HG02840 (cell line): Measurements from ENCODE around the gene RFPL3.
"Not testable (repeated sequence)": the region's sequence is repeated elsewhere in the genome, so short reads cannot be mapped to it uniquely, and the experiment has no call there.

Experiments
- ATAC-seq: cut with Tn5 transposase; IDR thresholded peaks from one replicate; pipeline ENCODE4 v1.9.1; 2021; ENCODE audit warnings: mild to moderate bottlenecking, moderate library complexity, moderate number of reproducible peaks; ENCODE audit not compliant: unreplicated experiment, low FRiP score

Gene RFPL3

DNA sequence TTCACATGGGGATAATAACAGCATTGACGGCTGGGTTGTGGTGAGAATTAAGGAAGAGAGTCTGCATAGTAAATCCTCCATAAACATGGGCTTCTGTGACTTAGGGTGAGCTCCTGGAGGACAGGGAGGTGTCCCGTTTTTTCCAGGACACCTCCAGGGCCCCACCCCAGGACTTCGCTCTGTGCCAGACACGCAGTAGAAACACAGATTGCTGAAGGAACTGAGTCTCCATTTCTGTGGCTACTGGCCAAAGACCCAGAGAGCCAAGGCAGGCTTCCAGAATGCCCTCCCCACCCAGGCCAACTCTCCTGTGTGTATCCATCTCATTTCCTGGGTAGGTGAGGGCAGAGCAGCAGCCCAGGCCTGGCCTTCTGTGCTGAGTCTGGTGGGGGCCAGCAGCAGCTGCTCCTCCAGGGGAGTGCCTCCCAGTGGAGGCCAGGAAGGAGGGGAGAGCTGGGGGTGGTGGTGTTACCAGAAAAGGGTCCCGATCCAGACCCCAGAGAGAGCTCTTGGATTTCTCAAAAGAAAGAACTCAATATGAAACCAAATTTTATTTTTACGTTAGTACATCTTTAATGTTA lies 9.5 kb upstream of the RFPL3 start:
- no peak for ATAC-seq

DNA sequence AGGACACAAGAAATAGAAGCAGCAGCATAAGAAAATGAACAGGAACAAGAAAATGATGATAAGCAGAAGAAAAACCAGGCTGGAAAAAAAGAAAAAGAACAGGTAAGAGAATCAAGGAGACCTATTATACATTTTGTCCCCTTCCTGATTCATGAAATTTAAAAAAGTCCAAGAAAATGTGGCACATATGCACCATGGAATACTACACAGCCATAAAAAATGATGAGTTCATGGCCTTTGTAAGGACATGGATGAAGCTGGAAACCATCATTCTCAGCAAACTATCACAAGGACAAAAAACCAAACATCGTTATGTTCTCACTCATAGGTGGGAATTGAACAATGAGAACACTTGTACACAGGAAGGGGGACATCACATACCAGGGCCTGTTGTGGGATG lies 5.8 kb upstream of the RFPL3 start:
- not testable (repeated sequence) for ATAC-seq

DNA sequence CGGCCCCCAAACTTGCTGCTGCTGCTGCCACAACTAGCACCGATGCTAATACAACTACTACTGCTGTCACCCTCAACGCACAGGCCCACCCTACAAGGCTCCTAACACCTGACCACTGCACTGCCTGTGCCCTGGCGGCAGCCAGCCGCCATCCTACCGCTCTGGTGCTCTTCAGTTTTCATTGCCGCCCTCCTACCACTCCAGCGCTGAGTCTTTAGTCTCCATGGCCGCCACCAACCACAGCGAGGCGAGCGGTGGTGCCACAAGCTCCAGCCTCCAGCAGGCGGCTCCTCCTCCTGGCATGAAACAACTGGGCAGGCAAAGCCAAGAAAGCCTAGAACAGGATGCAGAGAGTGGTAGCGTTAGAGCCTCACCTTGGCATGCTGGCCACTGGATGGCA lies 5.0 kb upstream of the RFPL3 start:
- no peak for ATAC-seq

DNA sequence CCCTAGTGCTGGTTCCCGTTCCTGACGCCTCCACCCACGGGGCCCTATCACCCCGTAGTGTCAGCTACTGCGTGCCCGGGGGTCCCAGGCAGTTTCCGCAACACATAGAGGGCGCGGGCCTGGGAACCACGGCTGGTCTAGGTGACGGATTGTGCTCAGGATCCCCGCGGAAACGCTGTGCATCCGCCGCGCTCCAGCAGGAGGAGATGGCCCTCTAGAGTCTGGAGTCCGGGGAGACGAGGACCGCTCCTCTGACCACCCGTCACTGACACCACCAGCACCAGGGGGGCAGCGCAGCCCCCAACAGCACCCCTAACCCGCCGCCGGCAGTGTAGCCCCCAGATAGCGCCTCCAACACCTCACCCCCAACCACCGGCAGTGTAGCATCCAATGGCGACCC lies 4.4 kb upstream of the RFPL3 start:
- ATAC-seq: no peak

DNA sequence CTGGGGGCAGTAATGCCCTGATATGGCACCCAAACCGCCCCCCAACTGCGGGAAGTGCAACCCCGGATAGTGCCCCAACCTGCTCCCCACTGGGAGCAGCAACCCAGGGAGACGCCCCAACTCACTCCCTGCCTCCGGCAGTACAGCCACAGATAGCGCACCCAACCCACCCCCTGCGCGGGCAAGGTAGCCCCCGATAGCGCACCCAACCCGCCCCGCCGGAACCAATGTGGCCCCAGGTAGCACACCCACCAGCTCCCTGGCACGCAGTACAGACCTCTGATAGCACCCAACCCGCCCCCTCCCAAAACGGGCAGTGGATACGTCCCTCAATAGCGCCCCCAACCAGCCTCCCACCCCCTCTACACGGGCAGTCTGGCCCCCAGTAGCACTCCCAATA lies 3.8 kb upstream of the RFPL3 start:
- ATAC-seq: no peak

DNA sequence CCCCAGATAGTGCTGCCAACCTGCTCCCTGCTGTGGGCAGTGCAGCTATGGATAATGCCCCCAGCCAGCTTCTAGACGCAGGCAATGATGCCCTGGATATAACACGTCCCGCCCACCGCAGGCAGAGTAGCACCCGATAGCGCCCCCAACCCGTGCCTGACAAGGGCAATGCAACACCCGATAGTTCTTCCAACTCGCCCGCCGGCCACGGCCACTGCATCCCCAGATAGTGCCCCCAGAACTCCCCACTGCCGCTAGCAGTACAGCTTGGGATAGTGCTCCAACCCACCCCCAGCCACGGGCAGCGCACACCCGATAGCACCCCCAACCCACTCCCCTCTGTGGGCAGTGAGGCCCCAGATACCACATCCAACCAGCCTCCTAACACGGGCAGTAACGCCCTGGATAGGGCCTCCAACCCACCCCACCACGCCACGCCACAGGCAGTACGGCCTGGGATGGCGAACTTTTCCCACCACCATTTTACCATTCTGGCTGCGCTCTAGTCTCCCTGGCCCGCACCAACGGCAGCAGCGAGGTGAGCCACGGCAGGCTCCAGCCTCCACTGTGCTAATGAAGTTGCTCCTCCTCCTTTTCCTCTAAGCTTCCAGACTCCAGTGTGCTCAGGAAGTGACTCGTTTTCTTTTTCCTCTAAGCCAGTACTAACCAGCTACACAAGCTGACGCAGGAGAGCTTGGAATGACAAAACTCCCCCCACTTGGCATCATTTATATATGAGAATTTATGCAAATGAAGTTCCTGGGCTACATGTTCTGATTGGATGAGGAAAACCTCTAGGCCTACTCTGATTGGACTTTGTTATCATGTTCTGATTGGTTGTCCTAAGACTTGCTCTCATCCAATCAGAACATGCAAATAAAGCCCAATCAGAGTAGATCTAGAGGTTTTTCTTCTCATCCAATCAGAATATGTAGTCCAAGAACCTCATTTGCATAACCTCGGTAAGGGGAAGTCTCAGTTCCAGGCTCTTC lies 3.0 kb upstream of the RFPL3 start:
- ATAC-seq: no peak

DNA sequence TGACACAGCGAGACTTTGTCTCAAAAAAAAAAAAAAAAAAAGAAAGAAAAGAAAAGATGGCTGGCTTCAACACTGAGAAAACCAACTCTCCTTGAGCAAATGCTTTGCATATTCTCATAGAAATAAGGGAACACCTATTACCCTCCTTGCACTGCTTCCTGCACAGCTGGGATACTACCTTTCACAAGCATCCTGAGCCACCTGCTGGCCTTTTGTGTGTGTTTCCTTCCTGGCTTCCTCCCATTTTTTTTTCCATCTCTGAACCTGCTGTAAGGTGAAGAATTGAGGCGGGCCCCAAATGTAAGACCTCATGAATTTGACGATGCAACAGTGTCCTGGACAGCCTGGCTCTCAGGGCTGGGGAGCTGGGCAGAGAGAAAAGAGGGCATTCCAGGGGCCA lies 1.9 kb upstream of the RFPL3 start:
- ATAC-seq: no peak

DNA sequence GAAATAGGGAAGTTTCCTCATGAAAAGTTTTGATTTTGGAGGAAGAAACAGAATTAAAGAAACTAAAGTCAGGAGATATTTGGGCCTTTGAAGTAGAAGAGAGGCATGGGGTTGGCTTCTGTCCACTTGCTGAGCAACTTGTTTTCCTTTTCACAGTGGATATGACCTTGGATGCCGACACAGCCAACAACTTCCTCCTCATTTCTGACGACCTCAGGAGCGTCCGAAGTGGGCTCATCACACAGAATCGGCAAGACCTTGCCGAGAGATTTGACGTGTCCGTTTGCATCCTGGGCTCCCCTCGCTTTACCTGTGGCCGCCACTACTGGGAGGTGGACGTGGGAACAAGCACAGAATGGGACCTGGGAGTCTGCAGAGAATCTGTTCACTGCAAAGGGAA lies 2.4 kb downstream of the RFPL3 start:
- ATAC-seq: not testable (repeated sequence)

DNA sequence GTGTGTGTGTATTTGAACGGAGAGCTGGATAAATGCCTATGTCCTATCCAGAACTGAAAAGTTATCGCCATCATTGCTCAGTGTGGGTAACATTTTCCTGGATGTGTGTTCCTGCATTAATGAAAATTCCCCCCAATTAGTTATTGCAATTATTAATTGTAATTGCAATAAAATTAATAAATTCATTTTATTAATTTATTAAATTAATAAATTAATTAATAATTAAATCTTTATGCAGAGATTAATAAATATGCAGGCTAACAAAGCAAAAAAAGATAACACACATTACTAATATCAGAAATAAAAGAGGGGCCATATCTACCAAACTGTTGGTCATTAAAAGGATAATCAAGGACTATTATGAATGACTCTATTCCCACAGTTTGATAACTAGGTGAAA lies 3.6 kb downstream of the RFPL3 start:
- ATAC-seq: no peak

DNA sequence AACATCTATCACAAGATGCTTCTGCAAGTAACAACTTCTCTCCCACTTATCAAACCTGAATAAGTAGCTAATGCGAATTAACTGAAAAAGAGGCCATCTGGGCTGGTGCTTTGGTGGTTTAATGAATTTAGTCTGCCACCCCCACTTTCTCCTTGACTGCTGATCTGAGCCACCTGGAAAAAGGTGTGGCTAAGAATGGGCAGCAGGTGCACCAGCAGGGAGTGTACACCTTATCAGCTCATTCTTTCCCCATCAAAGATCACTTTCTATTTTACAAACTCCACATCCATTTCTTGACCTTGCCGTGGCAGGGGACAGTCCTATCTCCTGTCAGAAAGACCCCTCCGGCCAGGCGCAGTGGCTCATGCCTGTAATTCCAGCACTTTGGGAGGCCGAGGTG lies 6.5 kb downstream of the RFPL3 start:
- no peak for ATAC-seq

DNA sequence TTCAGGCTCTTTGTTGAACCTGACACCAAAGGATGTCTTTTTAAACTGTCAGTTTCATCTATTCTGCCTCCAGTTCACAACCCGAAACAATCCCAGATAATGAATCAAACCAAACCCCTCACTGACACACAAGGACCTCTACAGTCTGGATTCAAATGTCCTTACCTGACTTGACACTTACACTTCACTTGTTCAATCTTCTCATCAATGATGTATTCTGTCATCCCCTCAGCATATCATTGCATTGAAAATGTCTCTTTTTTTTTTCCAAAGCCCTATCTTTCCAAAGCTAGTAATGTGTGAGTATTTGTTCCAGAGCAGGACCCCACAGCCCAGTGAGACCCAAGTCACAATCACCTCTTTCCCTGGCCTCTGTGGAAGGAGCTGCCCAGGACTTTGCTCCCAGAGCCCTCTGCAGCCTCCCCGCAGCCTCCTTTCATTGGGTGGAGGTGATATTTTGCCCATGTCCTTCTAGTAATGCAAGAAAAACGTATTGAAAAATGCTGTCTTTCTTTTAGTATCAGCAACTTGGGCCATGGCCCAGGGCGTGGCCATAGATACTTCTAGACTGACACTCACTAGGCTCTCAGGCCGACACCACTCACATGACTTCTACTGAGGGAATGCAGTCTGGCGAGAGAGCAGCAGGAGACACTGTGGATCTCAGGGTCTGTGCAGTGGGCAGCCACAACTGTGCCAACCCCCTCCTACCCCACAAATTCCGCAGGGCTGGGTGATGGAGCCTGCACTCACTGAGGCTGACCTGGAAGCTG lies 18.2 kb downstream of the RFPL3 start:
- ATAC-seq: no peak

DNA sequence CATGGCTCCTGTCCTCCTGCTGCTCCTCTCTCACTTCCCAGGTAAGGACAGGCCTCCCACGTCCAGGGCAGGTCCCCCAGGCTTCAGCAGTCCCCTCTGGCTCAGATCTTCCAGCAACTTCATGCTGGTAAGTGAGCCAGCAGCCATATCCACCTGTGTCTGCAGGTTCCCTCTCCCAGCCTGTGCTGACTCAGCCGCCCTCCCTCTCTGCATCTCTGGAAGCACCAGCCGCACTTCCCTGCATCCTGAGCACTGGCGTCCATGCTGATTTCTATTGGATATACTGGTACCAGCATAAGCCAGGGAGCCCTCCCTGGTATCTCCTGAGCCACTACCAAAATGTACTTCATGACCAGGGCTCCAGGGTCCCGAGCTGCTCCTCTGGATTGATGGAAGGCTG lies 19.0 kb downstream of the RFPL3 start:
- ATAC-seq: no peak

DNA sequence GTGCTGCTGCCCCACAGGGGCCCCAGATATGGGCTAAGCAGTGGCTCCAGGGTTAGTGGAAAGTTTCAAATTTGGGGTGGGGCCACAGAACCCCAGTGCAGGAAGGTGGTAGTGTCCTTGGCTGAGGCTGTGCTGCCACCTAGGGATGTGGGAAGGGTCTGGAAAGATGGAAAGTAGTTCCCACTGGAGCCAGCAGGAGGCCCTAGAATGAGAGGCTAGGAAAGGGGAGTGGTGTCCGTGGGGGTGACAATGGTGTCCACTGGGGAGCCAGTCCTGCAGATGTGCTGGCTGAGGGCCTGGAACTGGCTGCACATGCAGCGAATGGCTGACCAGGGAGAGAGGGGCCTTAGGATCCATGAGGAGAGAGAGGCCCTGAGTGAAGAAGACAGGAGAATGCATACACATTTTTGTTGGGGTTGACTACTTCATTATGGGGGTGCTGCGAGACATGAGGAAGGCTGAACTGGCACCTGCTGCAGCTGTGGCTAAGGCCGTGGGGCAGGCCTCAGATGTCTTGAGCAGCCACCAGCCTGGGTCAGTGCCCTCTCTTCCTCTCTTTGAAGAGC lies 21.1 kb downstream of the RFPL3 start:
- ATAC-seq: no peak

DNA sequence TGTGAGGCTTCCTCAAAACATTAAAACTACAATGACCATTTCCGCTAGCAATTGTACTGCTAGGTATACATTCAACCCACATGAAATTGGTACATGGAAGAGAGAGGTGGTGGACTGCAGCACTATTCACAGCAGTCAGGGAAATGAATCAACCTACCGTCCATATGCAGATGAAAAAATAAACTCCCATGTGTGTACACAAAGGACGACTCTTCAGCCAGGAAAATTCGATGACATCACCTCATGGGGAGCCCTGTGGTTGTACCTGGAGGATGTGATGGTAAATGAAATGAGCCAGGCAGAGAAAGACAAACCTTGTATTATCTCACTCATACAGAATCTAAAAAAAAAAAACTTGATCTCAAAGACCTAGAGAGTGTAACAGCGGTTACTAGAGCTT lies 23.3 kb downstream of the RFPL3 start:
- no peak for ATAC-seq

DNA sequence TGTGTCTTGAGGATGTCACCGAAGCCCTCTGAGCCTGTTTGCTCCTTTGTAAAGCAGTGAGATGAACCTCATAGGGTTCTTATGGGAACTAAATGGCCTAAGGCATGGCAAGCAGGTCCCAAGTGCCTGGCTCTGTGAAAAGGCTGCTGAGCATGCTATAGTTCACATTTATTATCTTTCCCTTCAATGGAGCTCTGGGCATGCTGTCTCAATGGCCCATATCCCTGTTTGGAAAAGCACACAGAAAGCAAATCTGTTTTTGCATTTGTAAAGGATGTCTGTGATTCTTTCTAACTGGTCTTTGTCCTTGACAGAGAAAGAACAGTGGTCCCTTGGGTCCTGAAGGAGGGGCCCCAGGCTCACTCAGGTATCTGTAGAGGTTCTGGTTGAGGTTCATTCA lies 28.0 kb downstream of the RFPL3 start:
- ATAC-seq: no peak

DNA sequence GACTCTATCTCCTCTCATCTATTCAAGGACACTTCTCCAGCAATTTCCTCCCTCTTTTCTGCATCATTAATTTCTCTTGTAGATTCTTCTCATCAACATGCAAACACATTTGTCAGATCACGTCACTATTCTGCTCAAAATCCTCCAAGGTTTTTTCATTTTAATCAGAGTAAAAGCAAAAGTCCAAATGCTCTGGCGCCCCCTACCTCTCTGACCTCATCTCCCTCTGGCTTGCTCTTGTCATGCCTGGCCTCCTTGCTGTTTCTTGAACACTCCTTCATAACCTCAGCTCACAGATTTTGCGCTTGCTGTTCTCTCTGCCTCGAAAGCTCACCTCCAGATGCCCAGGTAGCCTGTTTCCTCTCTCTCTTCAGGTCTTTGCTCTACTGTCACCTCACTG lies 32.0 kb downstream of the RFPL3 start:
- ATAC-seq: no peak

DNA sequence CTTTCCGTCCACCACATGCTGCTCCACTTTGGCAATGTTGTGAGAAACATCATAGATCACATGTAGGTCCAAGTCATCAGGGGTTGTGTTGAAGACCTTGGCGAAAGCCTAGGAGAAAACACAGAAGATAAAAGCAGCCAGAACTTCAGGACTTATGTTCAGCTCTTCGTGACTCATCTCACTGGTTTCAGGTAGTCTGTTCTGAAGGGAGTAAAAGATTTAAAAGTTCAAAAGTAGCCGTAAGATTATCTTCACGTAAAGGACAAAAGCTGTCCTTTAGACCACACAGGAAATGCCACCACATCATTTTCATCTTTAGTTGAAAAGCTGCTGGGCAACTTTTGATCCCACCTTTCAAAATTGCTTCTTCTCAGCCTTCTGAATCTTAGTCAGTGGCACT lies 37.4 kb downstream of the RFPL3 start:
- ATAC-seq: no peak

DNA sequence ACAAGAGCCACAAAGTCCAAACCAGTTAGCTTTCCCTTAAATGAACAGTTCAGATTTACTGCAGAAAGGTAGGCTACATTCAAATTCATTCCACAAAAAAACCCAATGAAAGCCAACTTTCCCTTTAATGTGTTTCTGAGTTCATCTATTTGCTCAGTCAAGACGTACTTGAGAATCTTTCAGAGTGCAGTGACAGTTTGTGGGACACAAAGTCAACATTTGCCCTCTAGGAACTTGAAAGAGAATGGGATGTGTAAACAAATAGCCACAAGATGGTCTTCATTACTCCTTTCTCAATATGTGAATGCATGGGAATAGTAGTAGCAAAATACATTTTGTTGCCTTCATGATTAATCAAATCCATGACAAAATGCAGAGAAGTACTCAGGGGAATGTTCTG lies 38.6 kb downstream of the RFPL3 start:
- ATAC-seq: no peak

DNA sequence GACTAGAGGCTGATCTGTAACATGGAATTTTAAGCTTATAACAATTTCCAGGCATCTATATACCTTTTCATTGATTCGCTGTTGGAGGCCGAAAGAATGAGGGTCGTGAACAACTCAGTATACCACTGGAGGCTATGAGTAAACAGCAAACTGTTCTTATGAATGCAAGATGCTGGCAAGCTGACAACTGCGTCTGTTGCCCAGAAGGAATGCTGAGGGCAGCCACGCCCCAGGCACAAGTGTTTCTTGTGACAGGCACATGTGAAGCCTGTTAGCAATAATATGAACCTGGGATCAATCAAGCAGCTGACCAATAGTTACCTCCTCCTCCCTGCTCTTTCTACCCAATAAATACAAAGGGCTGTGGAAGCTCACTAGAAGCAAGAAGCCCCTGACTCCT lies 39.1 kb downstream of the RFPL3 start:
- no peak for ATAC-seq

DNA sequence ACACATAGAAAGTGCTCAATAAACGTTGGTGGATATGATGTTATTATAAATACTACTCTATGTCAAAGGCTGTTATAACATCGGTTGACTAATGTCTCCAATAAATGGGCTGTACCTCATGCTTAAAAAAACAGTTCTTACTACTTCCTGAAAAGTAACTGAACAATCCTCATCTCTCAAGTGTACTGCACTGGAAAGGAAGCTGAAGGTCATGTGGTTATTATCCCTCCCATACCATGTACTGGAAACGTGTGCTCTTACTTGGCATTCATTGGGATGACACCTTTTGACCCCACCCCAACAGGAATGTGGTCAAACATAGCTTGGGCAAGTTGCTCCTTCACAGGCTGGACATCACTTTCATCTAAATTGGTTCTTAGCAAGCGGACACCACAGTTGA lies 43.8 kb downstream of the RFPL3 start:
- no peak for ATAC-seq

DNA sequence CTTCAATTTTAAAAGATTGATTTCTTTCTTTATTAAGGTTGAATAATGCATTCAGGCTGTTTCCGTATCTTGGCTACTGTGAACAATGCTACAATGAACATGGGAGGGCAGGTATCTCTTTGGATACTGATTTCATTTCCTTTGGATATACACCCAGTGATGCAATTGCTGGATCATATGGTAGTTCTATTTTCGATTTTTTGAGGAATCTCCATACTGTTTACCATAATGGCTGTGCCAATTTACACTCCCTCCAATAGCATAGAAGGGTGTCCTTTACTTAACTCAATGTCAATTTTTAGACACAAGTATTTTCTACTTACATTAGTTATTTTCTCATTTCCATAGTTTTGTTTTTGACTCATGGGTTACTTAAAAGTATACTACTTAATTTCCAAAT lies 46.4 kb downstream of the RFPL3 start:
- ATAC-seq: no peak
